Subcutaneous abdominal adipose tissue (tissue), 5 donors: ENCODE results near the gene ANKS1B.

ENCODE experiments used
- H3K27ac ChIP-seq: one replicate; pipeline ENCODE4 v1.7.0; 2013; ENCODE audit warnings: low read depth, mild to moderate bottlenecking, inconsistent platforms, low read length, moderate library complexity
- H3K27me3 ChIP-seq, 5 donors: one replicate each; pipeline ENCODE4 v1.7.0; 2013; ENCODE audit warnings: low read length in 5 of 5, inconsistent platforms in 1 of 5; ENCODE audit not compliant: control insufficient read depth in 5 of 5, insufficient read depth in 4 of 5
- H3K36me3 ChIP-seq, 5 donors: one replicate each; pipeline ENCODE4 v1.7.0; 2013; ENCODE audit warnings: low read length in 5 of 5; ENCODE audit not compliant: control insufficient read depth in 5 of 5, insufficient read depth in 5 of 5
- H3K4me1 ChIP-seq, 5 donors: one replicate each; pipeline ENCODE4 v1.7.0; 2013; ENCODE audit warnings: low read length in 5 of 5, mild to moderate bottlenecking in 3 of 5, moderate library complexity in 1 of 5; ENCODE audit not compliant: control insufficient read depth in 5 of 5, insufficient read depth in 5 of 5
- H3K4me3 ChIP-seq, 5 donors: one replicate each; pipeline ENCODE4 v1.7.0; 2013; ENCODE audit warnings: low read length in 5 of 5, low read depth in 1 of 5
- H3K9ac ChIP-seq, 5 donors: one replicate each; pipeline ENCODE4 v1.7.0; 2013; ENCODE audit warnings: low read length in 5 of 5, mild to moderate bottlenecking in 4 of 5, moderate library complexity in 3 of 5
- H3K9me3 ChIP-seq, 5 donors: one replicate each; pipeline ENCODE4 v1.7.0; 2013; ENCODE audit warnings: low read length in 5 of 5; ENCODE audit not compliant: control insufficient read depth in 5 of 5
- donor health status: healthy.
- donor health status: healthy.
- donor health status: healthy.
- donor health status: healthy.
- donor health status: healthy.

ANKS1B gene

DNA sequence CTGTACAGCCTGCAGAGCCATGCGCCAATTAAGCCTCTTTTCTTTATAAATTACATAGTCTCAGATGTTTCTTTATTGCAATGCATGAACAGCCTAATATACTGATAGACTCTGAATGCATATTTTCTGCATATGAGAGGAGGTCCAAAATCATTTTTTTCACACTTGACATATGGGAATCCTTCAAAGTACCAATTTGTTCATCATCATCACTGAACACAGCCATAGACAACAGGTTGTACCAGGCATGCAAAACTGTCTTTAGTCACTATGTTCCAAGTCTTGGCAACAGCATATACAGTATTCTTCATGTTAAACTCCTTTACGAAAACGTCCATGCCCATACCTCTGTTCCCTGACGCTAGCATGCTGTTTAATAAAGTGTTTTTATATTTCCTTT, 807.9 kb downstream of the ANKS1B start:
- Histone ChIP-seq H3K27me3 (no peaks in the 10 kb centered on the region), H3K9me3 (peaks cover 0 to 4% (median 0%) of the 10 kb centered on the region in 5 donors), H3K36me3 (no peaks in the 10 kb centered on the region), H3K27ac (no peak overlapping the region), H3K4me1 (no peaks in the 10 kb centered on the region), H3K9ac (no peak overlapping the region), H3K4me3 (no peak overlapping the region)

DNA sequence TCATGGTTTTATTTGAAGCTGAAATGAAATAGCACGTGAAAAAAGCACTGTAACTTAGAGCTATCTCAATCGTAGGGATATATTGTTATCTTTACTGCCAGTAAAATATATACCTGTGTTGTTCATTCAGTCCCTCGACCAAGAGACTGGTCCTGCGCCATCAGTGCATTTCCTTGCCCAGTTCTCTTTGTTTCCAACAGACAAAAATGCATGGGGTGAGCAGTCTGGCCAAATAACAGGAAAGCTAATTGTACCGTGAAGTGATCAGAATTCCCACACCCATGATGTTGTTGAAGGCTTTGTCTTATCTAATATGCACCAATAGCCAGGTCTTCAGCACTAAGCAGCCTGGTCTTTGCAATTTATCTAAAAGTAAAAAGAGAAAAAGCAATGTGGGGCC, 814.3 kb downstream of the ANKS1B start:
- Histone ChIP-seq H3K9me3 (peaks cover 0 to 4% (median 0%) of the 10 kb centered on the region in 5 donors), H3K9ac (no peak overlapping the region), H3K36me3 (no peaks in the 10 kb centered on the region), H3K27ac (no peak overlapping the region), H3K4me1 (no peaks in the 10 kb centered on the region), H3K4me3 (no peak overlapping the region), H3K27me3 (no peaks in the 10 kb centered on the region)

DNA sequence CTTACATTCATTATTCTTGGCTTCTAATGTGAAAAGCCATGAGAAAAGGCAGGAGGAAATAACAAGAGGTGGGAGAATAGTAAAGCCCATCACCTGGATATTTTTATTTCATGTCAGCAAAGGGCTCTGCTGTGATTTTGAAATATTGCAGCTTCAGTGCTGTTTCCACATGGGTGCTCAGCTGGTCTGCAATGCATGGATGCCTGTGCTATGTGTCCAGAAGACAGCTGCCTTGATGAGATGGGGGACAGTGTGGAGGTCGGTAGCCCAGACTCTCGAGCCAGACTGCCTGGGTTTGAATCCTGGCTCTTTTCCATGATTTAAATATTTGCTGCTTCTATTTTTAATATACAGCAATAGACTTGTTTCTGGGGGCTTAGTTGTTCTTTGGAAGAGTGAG, 814.7 kb downstream of the ANKS1B start:
- H3K9me3 ChIP-seq, result peaks cover 0 to 4% (median 0%) of the 10 kb centered on the region in 5 donors

DNA sequence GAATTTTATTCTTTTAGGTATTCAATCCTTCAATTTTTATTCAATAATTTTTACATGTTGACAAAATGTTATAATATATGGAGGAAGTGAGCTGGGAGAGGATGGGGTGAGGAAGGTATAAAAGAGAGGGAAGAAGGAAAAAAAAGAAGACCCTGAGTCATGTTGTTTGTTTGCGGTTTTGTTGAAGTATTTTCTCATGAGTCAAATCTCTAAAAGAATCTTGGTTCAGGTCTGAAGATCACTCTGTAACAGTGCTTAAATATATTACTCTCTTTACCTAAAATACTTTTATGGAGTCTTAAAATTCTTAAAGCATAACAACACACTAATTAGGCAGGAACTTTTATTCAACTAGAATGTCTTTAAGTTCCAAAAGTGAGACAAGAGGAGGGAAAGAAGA, 826.8 kb downstream of the ANKS1B start:
- H3K27ac ChIP-seq, result no peak overlapping the region
- no peaks in the 10 kb centered on the region for H3K27me3 ChIP-seq
- H3K4me3 ChIP-seq, result no peak overlapping the region
- H3K9ac ChIP-seq, result no peak overlapping the region
- H3K4me1 ChIP-seq, result no peaks in the 10 kb centered on the region
- H3K9me3 ChIP-seq, result peaks cover 0 to 7% (median 2%) of the 10 kb centered on the region in 5 donors
- H3K36me3 ChIP-seq, result no peaks in the 10 kb centered on the region

More for the DNA sequence above, 814.7 kb downstream of the ANKS1B start:
- H3K27ac ChIP-seq, result no peak overlapping the region
- no peak overlapping the region for H3K9ac ChIP-seq
- H3K27me3 ChIP-seq, result no peaks in the 10 kb centered on the region
- H3K36me3 ChIP-seq, result no peaks in the 10 kb centered on the region
- no peak overlapping the region for H3K4me3 ChIP-seq
- H3K4me1 ChIP-seq, result no peaks in the 10 kb centered on the region

DNA sequence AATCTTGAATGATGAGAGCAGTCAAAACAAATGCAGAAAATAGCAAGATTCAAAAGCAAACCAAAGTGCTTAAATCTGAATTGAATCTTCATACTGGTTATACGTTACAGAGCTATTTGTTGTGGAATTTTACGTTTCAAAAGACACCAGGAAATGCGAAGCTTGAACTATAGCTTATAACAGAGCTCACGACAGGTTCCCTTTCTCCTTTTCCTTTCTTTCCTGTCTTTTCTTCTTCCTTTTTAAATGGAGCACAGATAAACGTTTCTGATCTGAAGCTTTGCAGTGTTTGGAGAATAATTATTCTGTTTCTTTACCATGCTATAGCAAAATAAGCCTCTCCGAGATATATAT, 829.8 kb downstream of the ANKS1B start:
- H3K27me3 ChIP-seq, result no peaks in the 10 kb centered on the region
- H3K4me3 ChIP-seq, result no peak overlapping the region
- peaks cover 0 to 4% (median 0%) of the 10 kb centered on the region in 5 donors for H3K36me3 ChIP-seq
- H3K27ac ChIP-seq, result no peak overlapping the region
- no peak overlapping the region for H3K9ac ChIP-seq
- H3K4me1 ChIP-seq, result no peaks in the 10 kb centered on the region
- peaks cover 0 to 3% (median 0%) of the 10 kb centered on the region in 5 donors for H3K9me3 ChIP-seq

DNA sequence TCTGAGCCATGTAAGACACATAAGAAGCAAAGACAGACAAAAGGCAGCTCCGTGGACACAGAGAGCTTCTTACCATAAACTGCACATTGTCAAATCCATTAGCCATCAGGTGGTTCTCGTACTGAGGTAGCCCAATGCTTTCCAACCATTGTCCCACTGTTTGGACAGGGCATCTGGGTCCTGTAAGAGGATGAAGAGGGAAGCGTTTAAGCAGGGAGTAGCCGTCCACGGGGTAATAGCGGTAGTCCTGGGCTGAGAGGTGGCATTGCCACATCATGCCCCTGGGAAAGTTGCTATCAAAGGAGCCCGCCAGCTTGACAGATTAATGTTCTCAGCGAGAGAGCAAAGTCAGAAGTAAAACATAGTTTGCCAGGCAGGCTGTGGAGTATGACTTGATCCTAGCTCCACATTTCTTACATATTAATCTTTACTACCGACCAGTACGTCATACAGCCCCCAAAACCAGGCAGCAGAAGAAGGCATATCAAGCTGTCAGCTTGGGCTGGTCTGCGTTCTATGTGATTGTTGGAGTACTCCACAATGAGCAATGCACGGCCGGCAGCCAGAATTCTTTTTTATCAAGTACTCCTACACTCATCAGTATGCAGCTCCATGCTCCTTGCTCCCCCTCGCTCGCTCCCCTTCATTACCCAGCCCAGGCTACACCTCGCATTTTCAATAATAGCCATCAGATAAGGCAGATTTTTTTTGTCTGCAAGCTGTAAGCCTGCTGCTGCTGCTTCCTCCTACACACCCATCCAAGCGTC, 830.3 kb downstream of the ANKS1B start:
- no peak overlapping the region for H3K9ac ChIP-seq
- H3K9me3 ChIP-seq, result no peaks in the 10 kb centered on the region
- no peak overlapping the region for H3K27ac ChIP-seq
- no peaks in the 10 kb centered on the region for H3K4me1 ChIP-seq
- H3K4me3 ChIP-seq, result no peak overlapping the region
- peaks cover 0 to 4% (median 0%) of the 10 kb centered on the region in 5 donors for H3K36me3 ChIP-seq
- no peaks in the 10 kb centered on the region for H3K27me3 ChIP-seq

DNA sequence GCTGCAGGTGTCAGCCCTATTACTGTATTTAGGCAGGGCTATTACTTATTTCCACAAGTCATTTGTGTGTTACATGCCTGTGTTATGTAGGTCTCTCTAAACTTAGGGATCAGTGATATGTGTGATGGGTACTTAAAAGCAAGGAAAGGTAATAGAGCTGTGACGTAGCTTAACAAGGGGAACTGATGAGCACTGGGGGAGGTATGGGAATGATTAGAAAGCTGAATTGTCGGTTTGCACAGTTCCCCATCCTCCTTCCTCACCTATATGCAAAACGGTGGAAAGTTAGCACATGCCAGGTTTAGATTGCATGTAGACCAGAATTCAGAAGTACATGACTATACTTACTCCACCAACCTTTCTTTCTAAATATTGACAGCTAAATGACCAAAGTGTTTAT, 831.4 kb downstream of the ANKS1B start:
- no peak overlapping the region for H3K4me3 ChIP-seq
- H3K9me3 ChIP-seq, result no peaks in the 10 kb centered on the region
- no peaks in the 10 kb centered on the region for H3K27me3 ChIP-seq
- H3K36me3 ChIP-seq, result peaks cover 0 to 4% (median 0%) of the 10 kb centered on the region in 5 donors
- no peak overlapping the region for H3K27ac ChIP-seq
- no peaks in the 10 kb centered on the region for H3K4me1 ChIP-seq
- no peak overlapping the region for H3K9ac ChIP-seq

DNA sequence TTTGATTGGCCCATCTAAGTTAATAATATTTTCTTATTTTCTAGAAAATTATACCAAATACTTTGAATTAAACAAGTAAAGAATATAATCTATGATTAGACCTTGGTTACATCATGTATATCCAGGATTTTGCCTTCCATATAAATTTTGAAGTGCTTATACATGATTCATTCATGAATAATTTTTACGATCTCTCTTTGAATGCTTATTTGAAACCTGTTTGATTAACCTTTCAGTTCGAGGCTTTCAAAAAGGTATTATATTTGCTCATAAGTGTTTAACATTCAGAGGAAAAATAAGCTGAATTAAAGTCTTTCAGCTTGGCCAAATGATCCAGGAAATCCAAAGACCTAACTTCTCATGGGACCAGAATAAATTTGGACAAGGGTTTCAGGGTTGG, 832.4 kb downstream of the ANKS1B start:
- no peak overlapping the region for H3K4me3 ChIP-seq

DNA sequence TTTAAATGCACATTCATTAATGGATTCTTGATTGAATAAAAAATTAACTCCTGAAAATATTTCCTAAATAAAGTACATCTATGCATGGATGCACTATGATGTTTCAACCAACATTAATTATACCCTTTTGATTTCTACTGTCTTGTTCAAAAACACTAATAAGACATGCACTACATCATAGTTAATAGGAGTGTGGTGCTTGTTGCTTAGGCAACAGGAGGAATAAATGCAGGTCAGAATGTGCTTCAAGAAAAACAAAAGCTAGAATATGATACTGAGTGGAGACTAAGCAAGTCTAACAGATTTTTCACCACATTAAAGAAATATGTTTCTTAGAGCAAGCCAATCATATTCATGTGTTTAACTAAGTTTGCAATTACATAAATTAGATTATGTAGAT, 833.0 kb downstream of the ANKS1B start:
- no peak overlapping the region for H3K9ac ChIP-seq
- H3K27ac ChIP-seq, result no peak overlapping the region
- no peaks in the 10 kb centered on the region for H3K27me3 ChIP-seq
- H3K9me3 ChIP-seq, result no peaks in the 10 kb centered on the region
- peaks cover 0 to 4% (median 0%) of the 10 kb centered on the region in 5 donors for H3K36me3 ChIP-seq
- peaks cover 0 to 8% (median 2%) of the 10 kb centered on the region in 5 donors for H3K4me1 ChIP-seq
- no peak overlapping the region for H3K4me3 ChIP-seq

More for the DNA sequence above, 832.4 kb downstream of the ANKS1B start:
- peaks cover 0 to 6% (median 2%) of the 10 kb centered on the region in 5 donors for H3K4me1 ChIP-seq
- no peak overlapping the region for H3K27ac ChIP-seq
- no peaks in the 10 kb centered on the region for H3K27me3 ChIP-seq
- H3K36me3 ChIP-seq, result peaks cover 0 to 4% (median 0%) of the 10 kb centered on the region in 5 donors
- H3K9ac ChIP-seq, result no peak overlapping the region
- no peaks in the 10 kb centered on the region for H3K9me3 ChIP-seq

DNA sequence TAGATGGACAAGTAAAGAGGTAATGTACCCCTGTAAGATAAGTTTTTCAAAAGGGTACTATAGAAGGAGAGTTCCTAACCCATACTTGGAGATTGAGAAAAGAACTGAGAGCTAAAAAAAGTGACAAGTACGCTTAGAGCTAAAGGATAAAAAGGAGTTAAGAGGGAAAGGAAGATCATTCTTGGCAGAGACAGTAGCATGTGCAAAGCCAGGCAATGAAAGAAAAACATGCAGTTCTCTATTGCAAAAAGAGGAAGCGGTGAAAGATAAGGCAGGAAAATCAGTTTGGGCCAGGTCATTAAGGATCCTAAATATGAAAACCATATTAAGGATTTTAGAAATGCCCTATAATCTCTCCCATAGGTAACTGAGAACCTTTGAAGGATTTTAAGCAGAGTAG, 837.6 kb downstream of the ANKS1B start:
- Histone ChIP-seq H3K4me1 (peaks cover 0 to 8% (median 2%) of the 10 kb centered on the region in 5 donors), H3K36me3 (peaks cover 0 to 4% (median 0%) of the 10 kb centered on the region in 5 donors), H3K27ac (no peak overlapping the region), H3K27me3 (no peaks in the 10 kb centered on the region), H3K4me3 (no peak overlapping the region), H3K9me3 (no peaks in the 10 kb centered on the region), H3K9ac (no peak overlapping the region)
